WTC11 (cell line): Measurements from ENCODE around the gene HTR1E.
"Not testable (repeated sequence)": the region's sequence is repeated elsewhere in the genome, so short reads cannot be mapped to it uniquely, and the experiment has no call there.

Experiments
- CTCF ChIP-seq: fragments of 200-600 bp; IDR thresholded peaks from 2 replicates; pipeline ENCODE4 v1.8.0; 2022; ENCODE audit warnings: antibody characterized with exemption
- NFE2L1 ChIP-seq: sonication (generic); formaldehyde crosslinking; IDR thresholded peaks from 2 replicates; pipeline ENCODE4 v1.8.1; 2023; ENCODE audit warnings: missing genetic modification reagents

GRCh38 chr6:87009581-87009980, 72.3 kb downstream of the HTR1E start:
- TF ChIP-seq NFE2L1 (CRISPR knock-in tag); CTCF: not testable (repeated sequence)
